Cardiac fibroblast (primary cell): Measurements from ENCODE around the gene RAB3IL1.

Experiments
- DNase-seq, 2 donors: peaks; one replicate each; pipeline versions ENCODE4 v3.0.0 to v3.0.0-alpha.2; 2010; ENCODE audit warnings: low read depth in 2 of 2
- H3K4me3 ChIP-seq, 2 donors: replicated peaks in 1 of 2; 1 replicate in 1 of 2; 2 replicates in 1 of 2; pipeline ENCODE4 v1.5.1; 2011; ENCODE audit warnings: low read depth in 2 of 2, low read length in 2 of 2, mild to moderate bottlenecking in 2 of 2, moderate library complexity in 1 of 2
- CTCF ChIP-seq: IDR thresholded peaks from one replicate; pipeline ENCODE4 v1.5.1; 2011; ENCODE audit warnings: low read depth, mild to moderate bottlenecking, low read length, inconsistent platforms

Gene RAB3IL1

GRCh38 chr11:61868571-61869428 lies 48.6 kb downstream of the RAB3IL1 start:
- TF ChIP-seq CTCF: no peak
- no peak overlapping the region for H3K4me3 ChIP-seq

GRCh38 chr11:61866958-61867343 lies 50.4 kb downstream of the RAB3IL1 start:
- no peak for DNase-seq
- no peak for TF ChIP-seq CTCF
- H3K4me3 ChIP-seq: no peak overlapping the region

More at GRCh38 chr11:61868571-61869428, 48.6 kb downstream of the RAB3IL1 start:
- peak in 1 of 2 donors; percentile 18 for DNase-seq

GRCh38 chr11:61866231-61866957 lies 51.0 kb downstream of the RAB3IL1 start:
- no peak for TF ChIP-seq CTCF
- H3K4me3 ChIP-seq: no peak overlapping the region
- DNase-seq: no peak

- TF ChIP-seq CTCF: no peak
- no peak for DNase-seq
- no peak overlapping the region for H3K4me3 ChIP-seq
Observed at GRCh38 chr11:61864814-61865775, 52.3 kb downstream of the RAB3IL1 start.

- DNase-seq: no peak
- no peak for TF ChIP-seq CTCF
- H3K4me3 ChIP-seq: no peak overlapping the region
Observed at GRCh38 chr11:61863548-61864081, 53.8 kb downstream of the RAB3IL1 start.
